Loucy (cell line): ENCODE measurements around the gene FTCD.

Experiments
- EZH2phosphoT487 ChIP-seq: fragments of 200-600 bp; IDR thresholded peaks from 2 replicates; pipeline ENCODE4 v1.6.1; 2018; ENCODE audit warnings: antibody characterized with exemption, mild to moderate bottlenecking, moderate library complexity, borderline replicate concordance
- TF ChIP-seq, protein P1 (sequence below): fragments of 200-600 bp; sonication (generic); conservative IDR thresholded peaks from 2 replicates; pipeline ENCODE4 v1.5.1; 2014; ENCODE audit warnings: mild to moderate bottlenecking, antibody characterized with exemption, low read length

DNA sequence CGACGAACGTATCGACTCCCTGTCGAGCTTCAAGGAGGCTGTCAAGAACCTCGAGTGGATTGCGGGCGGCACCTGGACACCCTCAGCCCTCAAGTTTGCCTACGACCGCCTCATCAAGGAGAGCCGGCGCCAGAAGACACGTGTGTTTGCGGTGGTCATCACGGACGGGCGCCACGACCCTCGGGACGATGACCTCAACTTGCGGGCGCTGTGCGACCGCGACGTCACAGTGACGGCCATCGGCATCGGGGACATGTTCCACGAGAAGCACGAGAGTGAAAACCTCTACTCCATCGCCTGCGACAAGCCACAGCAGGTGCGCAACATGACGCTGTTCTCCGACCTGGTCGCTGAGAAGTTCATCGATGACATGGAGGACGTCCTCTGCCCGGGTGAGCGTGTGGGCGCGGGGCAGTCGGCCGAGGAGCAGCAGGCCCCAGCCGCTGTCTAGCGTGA is 29.5 kb downstream of the FTCD start:
- TF ChIP-seq, protein P1, sequence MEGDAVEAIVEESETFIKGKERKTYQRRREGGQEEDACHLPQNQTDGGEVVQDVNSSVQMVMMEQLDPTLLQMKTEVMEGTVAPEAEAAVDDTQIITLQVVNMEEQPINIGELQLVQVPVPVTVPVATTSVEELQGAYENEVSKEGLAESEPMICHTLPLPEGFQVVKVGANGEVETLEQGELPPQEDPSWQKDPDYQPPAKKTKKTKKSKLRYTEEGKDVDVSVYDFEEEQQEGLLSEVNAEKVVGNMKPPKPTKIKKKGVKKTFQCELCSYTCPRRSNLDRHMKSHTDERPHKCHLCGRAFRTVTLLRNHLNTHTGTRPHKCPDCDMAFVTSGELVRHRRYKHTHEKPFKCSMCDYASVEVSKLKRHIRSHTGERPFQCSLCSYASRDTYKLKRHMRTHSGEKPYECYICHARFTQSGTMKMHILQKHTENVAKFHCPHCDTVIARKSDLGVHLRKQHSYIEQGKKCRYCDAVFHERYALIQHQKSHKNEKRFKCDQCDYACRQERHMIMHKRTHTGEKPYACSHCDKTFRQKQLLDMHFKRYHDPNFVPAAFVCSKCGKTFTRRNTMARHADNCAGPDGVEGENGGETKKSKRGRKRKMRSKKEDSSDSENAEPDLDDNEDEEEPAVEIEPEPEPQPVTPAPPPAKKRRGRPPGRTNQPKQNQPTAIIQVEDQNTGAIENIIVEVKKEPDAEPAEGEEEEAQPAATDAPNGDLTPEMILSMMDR, result no peak
- TF ChIP-seq EZH2phosphoT487, result no peak
